ENCODE data around the gene FBLN7.

The FBLN7 gene

GRCh38 chr2:112165296-112165695 is 27.1 kb downstream of the FBLN7 start:
- H3K27me3 ChIP-seq (ENCODE audit: control insufficient read depth, insufficient read depth, low read length): no peaks in the 10 kb centered on the region
- H3K36me3 ChIP-seq (ENCODE audit: control insufficient read depth, insufficient read depth, low read length): no peaks in the 10 kb centered on the region
- no peak overlapping the region for H3K9ac ChIP-seq (ENCODE audit: low read length)
- no peak overlapping the region for H3K4me3 ChIP-seq (ENCODE audit: low read length)
- H3K4me1 ChIP-seq (ENCODE audit: control insufficient read depth, insufficient read depth, low read length): no peaks in the 10 kb centered on the region
- H3K27ac ChIP-seq (ENCODE audit: low read depth, low read length): no peak overlapping the region

DNA sequence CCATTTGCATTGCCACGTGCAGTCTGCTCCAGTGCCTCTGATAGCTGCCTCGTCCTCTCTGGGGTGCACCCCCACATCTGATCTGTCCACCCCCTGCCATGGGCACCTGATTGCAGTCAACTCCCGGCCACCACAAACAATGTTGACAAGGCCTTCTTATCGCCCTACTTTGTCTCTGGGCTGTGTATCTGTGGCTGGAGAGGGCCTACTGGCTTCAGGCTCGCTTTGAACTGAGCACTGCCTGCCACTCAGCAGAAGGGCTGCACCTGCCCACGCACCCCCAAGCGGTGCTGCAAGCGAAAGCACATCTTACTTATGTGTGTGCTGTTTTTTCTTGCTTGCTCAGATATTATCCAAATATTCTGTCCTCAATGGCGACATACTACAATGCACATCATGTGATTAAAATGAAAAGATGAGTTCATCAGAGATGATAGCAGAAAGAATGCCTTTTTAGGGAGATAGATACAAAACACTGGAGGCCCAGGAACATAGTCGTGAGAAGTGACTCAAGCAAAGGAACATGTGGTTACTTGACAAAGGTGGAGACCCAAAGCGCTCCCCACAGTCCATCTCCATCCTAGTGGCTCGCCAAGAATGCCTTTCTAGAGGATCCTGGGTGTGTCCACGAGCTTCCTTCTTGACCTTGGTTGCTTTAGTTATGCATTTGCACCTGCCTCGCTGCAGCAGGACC is 28.8 kb downstream of the FBLN7 start:
- Histone ChIP-seq H3K9ac (ENCODE audit: low read length) (no peak overlapping the region), H3K36me3 (ENCODE audit: control insufficient read depth, insufficient read depth, low read length) (no peaks in the 10 kb centered on the region), H3K27ac (ENCODE audit: low read depth, low read length) (no peak overlapping the region), H3K4me1 (ENCODE audit: control insufficient read depth, insufficient read depth, low read length) (no peaks in the 10 kb centered on the region), H3K4me3 (ENCODE audit: low read length) (no peak overlapping the region), H3K27me3 (ENCODE audit: control insufficient read depth, insufficient read depth, low read length) (no peaks in the 10 kb centered on the region)

DNA sequence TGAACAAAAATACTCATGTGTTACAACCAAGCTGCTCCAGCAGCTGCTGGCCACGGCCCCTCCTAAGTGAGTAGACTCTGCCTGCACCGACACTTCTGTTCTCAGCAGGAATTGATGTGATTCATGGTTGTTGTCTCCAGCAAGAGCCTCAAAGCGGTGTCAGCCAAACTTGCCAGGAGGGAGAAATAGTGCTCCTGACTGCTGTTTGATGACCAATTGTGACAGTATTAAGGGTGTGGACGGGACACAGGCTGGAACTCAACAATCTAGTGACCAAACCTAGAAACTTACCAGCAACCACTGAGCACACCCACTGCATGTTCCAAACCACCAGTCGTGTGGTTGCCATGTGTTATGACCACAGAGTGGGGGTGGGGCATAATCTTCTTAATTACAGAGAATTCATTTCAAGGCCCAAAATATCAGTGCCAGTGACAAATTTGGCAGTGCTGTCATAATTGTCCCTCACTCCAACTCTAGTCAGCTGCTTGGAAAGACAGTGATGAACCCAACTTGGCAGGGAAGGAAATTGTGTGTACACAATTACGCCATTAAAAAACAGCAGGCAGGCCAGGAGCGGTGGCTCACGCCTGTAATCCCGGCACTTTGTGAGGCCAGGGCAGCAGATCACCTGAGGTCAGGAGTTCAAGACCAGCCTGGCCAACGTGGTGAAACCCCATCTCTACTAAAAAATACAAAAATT is 30.4 kb downstream of the FBLN7 start:
- no peak overlapping the region for H3K4me3 ChIP-seq (ENCODE audit: low read length)
- H3K36me3 ChIP-seq (ENCODE audit: control insufficient read depth, insufficient read depth, low read length): no peaks in the 10 kb centered on the region
- H3K27me3 ChIP-seq (ENCODE audit: control insufficient read depth, insufficient read depth, low read length): no peaks in the 10 kb centered on the region
- H3K4me1 ChIP-seq (ENCODE audit: control insufficient read depth, insufficient read depth, low read length): no peaks in the 10 kb centered on the region
- H3K9ac ChIP-seq (ENCODE audit: low read length): no peak overlapping the region
- no peak overlapping the region for H3K27ac ChIP-seq (ENCODE audit: low read depth, low read length)

DNA sequence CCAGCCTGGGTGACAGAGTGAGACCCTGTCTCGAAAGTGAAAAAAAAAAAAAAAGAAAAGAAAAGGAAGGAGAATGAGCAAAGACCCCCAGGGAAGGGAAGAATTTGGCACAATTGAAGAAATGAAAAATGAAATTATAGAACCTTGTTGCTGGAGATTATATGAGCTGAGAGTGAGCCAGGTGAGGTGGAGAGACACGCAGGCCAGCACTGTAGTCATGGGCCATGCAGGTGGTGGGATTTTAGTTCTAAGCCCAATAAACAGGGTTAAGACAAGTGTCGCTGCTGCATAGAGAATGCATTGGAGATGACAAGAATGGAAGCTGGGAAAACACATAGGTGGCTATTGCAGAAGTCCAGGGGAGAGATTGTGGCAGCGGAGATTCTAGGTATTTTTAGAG is 32.3 kb downstream of the FBLN7 start:
- H3K4me1 ChIP-seq (ENCODE audit: control insufficient read depth, insufficient read depth, low read length): no peaks in the 10 kb centered on the region

GRCh38 chr2:112173646-112174319 is 35.6 kb downstream of the FBLN7 start:
- no peak overlapping the region for H3K27ac ChIP-seq (ENCODE audit: low read depth, low read length)
- H3K9ac ChIP-seq (ENCODE audit: low read length): no peak overlapping the region
- no peaks in the 10 kb centered on the region for H3K4me1 ChIP-seq (ENCODE audit: control insufficient read depth, insufficient read depth, low read length)
- no peaks in the 10 kb centered on the region for H3K36me3 ChIP-seq (ENCODE audit: control insufficient read depth, insufficient read depth, low read length)
- no peaks in the 10 kb centered on the region for H3K27me3 ChIP-seq (ENCODE audit: control insufficient read depth, insufficient read depth, low read length)
- H3K4me3 ChIP-seq (ENCODE audit: low read length): no peak overlapping the region

More for the DNA sequence above, 32.3 kb downstream of the FBLN7 start:
- Histone ChIP-seq H3K27me3 (ENCODE audit: control insufficient read depth, insufficient read depth, low read length) (no peaks in the 10 kb centered on the region), H3K27ac (ENCODE audit: low read depth, low read length) (no peak overlapping the region), H3K4me3 (ENCODE audit: low read length) (no peak overlapping the region), H3K36me3 (ENCODE audit: control insufficient read depth, insufficient read depth, low read length) (no peaks in the 10 kb centered on the region), H3K9ac (ENCODE audit: low read length) (no peak overlapping the region)

DNA sequence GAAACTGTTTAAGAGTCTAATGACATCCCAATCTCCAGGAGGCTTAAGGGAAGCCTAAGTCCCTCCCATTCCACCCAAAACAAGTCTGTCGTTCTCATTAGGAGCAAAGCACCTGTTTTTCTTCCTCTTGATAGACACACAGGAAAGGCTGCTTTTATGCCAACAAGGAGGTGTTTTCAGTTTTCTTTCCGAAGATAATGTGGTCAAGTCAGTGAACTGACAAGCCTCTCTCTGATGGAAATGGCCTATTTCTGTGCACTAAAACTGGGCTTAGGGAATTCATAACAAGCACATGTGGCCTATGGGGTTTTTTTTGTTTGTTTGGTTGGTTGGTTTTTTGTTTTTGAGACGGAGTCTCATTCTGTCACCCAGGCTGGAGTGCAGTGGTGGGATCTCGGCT is 36.2 kb downstream of the FBLN7 start:
- no peaks in the 10 kb centered on the region for H3K4me1 ChIP-seq (ENCODE audit: control insufficient read depth, insufficient read depth, low read length)
- no peaks in the 10 kb centered on the region for H3K36me3 ChIP-seq (ENCODE audit: control insufficient read depth, insufficient read depth, low read length)
- H3K27ac ChIP-seq (ENCODE audit: low read depth, low read length): no peak overlapping the region
- H3K4me3 ChIP-seq (ENCODE audit: low read length): no peak overlapping the region
- no peaks in the 10 kb centered on the region for H3K27me3 ChIP-seq (ENCODE audit: control insufficient read depth, insufficient read depth, low read length)
- H3K9ac ChIP-seq (ENCODE audit: low read length): no peak overlapping the region

GRCh38 chr2:112175333-112175732 is 37.1 kb downstream of the FBLN7 start:
- Histone ChIP-seq H3K9ac (ENCODE audit: low read length) (no peak overlapping the region), H3K27ac (ENCODE audit: low read depth, low read length) (no peak overlapping the region), H3K36me3 (ENCODE audit: control insufficient read depth, insufficient read depth, low read length) (no peaks in the 10 kb centered on the region), H3K4me1 (ENCODE audit: control insufficient read depth, insufficient read depth, low read length) (no peaks in the 10 kb centered on the region), H3K4me3 (ENCODE audit: low read length) (no peak overlapping the region), H3K27me3 (ENCODE audit: control insufficient read depth, insufficient read depth, low read length) (no peaks in the 10 kb centered on the region)

DNA sequence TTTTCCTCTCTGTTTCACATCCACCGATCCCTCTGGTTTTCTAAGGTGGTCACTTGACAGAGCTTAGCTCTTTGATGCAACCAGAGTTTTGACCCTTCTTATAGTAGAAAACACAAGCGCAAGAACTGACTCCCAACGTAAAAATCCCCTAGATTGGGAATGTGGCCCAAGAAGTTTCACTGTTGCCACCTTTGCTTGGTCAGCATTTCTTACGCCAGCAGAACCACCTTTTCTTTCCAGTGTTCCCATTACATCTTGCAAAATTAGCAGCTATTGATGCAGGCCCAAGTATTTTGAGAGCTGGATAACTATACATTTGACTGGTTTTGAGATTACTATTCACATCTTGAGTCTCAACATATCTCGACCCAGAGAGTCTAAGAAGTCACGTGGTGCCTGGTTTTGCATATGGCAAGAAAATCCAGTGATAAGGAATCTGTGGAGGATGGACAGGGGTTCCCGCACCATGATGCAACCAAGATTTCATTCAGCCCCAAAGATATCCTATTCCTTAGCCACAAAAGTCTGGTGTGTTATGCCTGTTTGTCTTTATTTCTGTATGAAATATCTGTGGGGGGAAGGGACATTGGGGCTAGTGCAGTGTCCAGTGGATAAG is 37.9 kb downstream of the FBLN7 start:
- Histone ChIP-seq H3K4me1 (ENCODE audit: control insufficient read depth, insufficient read depth, low read length) (no peaks in the 10 kb centered on the region), H3K4me3 (ENCODE audit: low read length) (no peak overlapping the region), H3K36me3 (ENCODE audit: control insufficient read depth, insufficient read depth, low read length) (no peaks in the 10 kb centered on the region), H3K27ac (ENCODE audit: low read depth, low read length) (no peak overlapping the region), H3K27me3 (ENCODE audit: control insufficient read depth, insufficient read depth, low read length) (no peaks in the 10 kb centered on the region), H3K9ac (ENCODE audit: low read length) (no peak overlapping the region)

GRCh38 chr2:112181571-112182290 is 43.5 kb downstream of the FBLN7 start:
- Histone ChIP-seq H3K4me3 (ENCODE audit: low read length) (no peak overlapping the region), H3K36me3 (ENCODE audit: control insufficient read depth, insufficient read depth, low read length) (no peaks in the 10 kb centered on the region), H3K27me3 (ENCODE audit: control insufficient read depth, insufficient read depth, low read length) (no peaks in the 10 kb centered on the region), H3K4me1 (ENCODE audit: control insufficient read depth, insufficient read depth, low read length) (no peaks in the 10 kb centered on the region), H3K9ac (ENCODE audit: low read length) (no peak overlapping the region), H3K27ac (ENCODE audit: low read depth, low read length) (no peak overlapping the region)

- no peaks in the 10 kb centered on the region for H3K4me1 ChIP-seq (ENCODE audit: control insufficient read depth, insufficient read depth, low read length)
- no peak overlapping the region for H3K9ac ChIP-seq (ENCODE audit: low read length)
- no peak overlapping the region for H3K4me3 ChIP-seq (ENCODE audit: low read length)
- no peaks in the 10 kb centered on the region for H3K36me3 ChIP-seq (ENCODE audit: control insufficient read depth, insufficient read depth, low read length)
- H3K27me3 ChIP-seq (ENCODE audit: control insufficient read depth, insufficient read depth, low read length): no peaks in the 10 kb centered on the region
- H3K27ac ChIP-seq (ENCODE audit: low read depth, low read length): no peak overlapping the region
Measured at GRCh38 chr2:112182581-112183034, 44.4 kb downstream of the FBLN7 start.

- H3K27ac ChIP-seq (ENCODE audit: low read depth, low read length): no peak overlapping the region
- no peak overlapping the region for H3K4me3 ChIP-seq (ENCODE audit: low read length)
- H3K9ac ChIP-seq (ENCODE audit: low read length): no peak overlapping the region
- no peaks in the 10 kb centered on the region for H3K27me3 ChIP-seq (ENCODE audit: control insufficient read depth, insufficient read depth, low read length)
- H3K36me3 ChIP-seq (ENCODE audit: control insufficient read depth, insufficient read depth, low read length): no peaks in the 10 kb centered on the region
- H3K4me1 ChIP-seq (ENCODE audit: control insufficient read depth, insufficient read depth, low read length): no peaks in the 10 kb centered on the region
Measured at GRCh38 chr2:112183327-112184025, 45.3 kb downstream of the FBLN7 start.

Measured in rectal smooth muscle tissue (tissue), 1 donor.